Smooth muscle cell of the brain vasculature (primary cell): ENCODE measurements around the gene ANP32E.

ENCODE experiments used
- DNase-seq: peaks from one replicate; pipeline ENCODE4 v3.0.0-alpha.2; 2012; ENCODE audit warnings: low read depth, low spot score

Gene ANP32E

DNA sequence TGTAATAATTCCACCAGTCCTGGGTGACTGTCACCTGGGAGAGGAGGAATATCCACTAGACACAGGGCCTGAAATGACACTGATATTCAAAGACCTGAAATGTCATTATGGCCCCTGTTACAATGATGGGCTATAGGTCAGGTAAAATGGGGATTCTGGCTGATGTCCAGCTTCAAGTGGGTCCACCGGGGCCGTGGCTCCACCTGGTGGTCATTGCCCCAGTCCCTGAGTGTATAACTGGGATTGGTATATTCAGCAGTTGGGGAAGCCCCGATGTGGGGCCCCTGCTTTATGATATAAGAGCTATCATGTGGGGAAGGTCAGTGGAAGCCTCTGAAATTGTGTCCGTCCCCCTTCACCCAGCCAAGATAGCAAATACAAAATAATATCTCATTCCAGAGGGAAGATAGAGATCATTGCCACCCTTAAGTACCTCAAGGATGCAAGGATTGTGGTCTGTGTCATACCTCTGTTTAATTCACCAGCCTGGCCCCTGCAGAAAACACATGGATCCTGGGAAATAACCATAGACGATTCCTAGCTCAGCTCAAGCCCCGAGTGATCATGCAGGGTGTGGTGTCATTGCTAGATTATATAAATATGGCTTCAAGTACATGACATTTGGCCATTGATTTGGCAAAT is 66.8 kb downstream of the ANP32E start:
- no peak for DNase-seq
